Measurements from ENCODE around the gene GPR141. TPM values are rescaled to one million over a fixed set of nuclear protein-coding genes. Genes with fewer than 3 reads are reported as not detected.

Gene GPR141
- total RNA-seq, 1 donor: not detected

DNA sequence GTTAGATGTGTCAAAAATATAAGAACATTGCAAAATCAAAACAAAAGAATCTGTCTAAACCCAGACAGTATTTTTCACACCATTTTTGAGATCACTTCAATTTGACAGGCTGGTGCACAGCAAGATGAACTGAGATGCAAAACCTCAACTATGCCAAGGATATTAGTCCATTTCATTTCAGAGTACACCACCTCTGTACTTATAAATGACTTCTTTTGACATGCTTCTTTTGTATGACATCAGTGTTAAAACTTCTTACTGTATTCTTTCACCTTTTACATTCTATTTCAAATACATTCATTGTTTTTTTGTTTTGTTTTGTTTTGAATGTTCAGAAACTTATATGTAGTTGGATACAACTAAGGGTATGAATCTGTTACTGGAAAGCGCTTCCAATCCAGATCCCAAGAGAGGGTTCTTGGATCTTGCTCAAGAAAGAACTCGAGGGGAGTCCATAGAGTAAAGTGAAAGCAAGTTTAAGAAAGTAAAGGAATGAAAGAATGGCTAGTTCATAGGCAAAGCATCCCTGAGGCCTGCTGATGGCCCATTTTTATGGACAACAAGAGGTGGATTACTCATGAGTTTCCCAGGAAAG is 23.5 kb upstream of the GPR141 start:
- H2AFZ ChIP-seq (ENCODE audit: low read length): no peak overlapping the region
- no peak for DNase-seq (ENCODE audit: insufficient read length, low spot score, missing footprints)
- H3K4me2 ChIP-seq (ENCODE audit: insufficient read depth, low read length): no peak overlapping the region
- no peaks in the 10 kb centered on the region for H3K4me1 ChIP-seq (ENCODE audit: insufficient read depth, low read length)
- no peaks in the 10 kb centered on the region for H3K27me3 ChIP-seq (ENCODE audit: insufficient read depth, low read length)
- H3K36me3 ChIP-seq (ENCODE audit: insufficient read depth, low read length): no peaks in the 10 kb centered on the region
- no peak overlapping the region for H3K4me3 ChIP-seq (ENCODE audit: insufficient read depth, low read length)
- H3K79me2 ChIP-seq (ENCODE audit: insufficient read depth, low read length): no peaks in the 10 kb centered on the region
- no peak for TF ChIP-seq CTCF (IDR thresholded peaks at IDR 0.05; ENCODE audit: extremely low read depth, low read depth, low read length)
- H4K20me1 ChIP-seq (ENCODE audit: insufficient read depth, low read length): no peaks in the 10 kb centered on the region
- no peaks in the 10 kb centered on the region for H3K9me3 ChIP-seq (ENCODE audit: low read depth, low read length)
- no peak overlapping the region for H3K27ac ChIP-seq (ENCODE audit: low read depth, low read length)

DNA sequence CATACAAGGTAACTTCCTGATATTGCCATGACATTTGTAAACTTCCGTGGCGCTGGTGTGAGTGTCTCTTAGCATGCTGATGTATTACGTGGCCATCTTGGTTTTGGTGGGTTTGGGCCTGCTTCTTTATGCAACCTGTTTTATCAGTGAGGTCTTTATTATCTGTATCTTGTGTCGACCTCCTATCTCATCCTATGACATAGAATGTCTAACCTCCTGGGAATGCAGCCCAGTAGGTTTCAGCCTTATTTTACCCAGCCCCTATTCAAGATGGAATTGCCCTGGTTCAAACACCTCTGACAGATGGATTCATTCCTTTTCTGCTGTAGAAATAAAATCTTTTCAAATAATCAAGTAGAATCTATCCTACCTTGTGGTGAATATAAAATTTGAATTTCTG is 23.0 kb upstream of the GPR141 start:
- H4K20me1 ChIP-seq (ENCODE audit: insufficient read depth, low read length): no peaks in the 10 kb centered on the region
- DNase-seq (ENCODE audit: insufficient read length, low spot score, missing footprints): no peak
- H3K27ac ChIP-seq (ENCODE audit: low read depth, low read length): no peak overlapping the region
- no peak for TF ChIP-seq CTCF (IDR thresholded peaks at IDR 0.05; ENCODE audit: extremely low read depth, low read depth, low read length)
- no peaks in the 10 kb centered on the region for H3K27me3 ChIP-seq (ENCODE audit: insufficient read depth, low read length)
- peaks cover 2% of the 10 kb centered on the region for H3K9me3 ChIP-seq (ENCODE audit: low read depth, low read length)
- H3K79me2 ChIP-seq (ENCODE audit: insufficient read depth, low read length): no peaks in the 10 kb centered on the region
- H3K4me2 ChIP-seq (ENCODE audit: insufficient read depth, low read length): no peak overlapping the region
- H3K4me3 ChIP-seq (ENCODE audit: insufficient read depth, low read length): no peak overlapping the region
- no peak overlapping the region for H2AFZ ChIP-seq (ENCODE audit: low read length)
- H3K4me1 ChIP-seq (ENCODE audit: insufficient read depth, low read length): no peaks in the 10 kb centered on the region
- H3K36me3 ChIP-seq (ENCODE audit: insufficient read depth, low read length): no peaks in the 10 kb centered on the region

DNA sequence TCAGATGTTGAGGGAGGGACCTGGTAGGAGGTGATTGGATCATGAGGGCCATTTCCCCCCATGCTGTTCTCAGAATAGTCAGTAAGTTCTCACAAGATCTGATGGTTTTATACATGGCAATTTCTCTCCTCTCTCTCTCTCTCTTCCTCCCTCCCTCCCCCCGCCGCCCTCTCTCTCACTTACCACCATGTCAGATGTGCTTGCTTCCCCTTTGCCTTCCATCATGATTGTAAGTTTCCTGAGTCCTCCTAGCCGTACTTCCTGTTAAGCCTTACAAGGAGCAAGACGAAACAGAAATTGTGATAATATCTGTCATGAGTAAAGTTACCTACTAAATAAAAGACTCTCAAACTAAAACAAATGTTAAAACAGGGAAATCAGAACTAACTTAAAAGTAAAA is 19.9 kb upstream of the GPR141 start:
- no peaks in the 10 kb centered on the region for H3K79me2 ChIP-seq (ENCODE audit: insufficient read depth, low read length)
- DNase-seq (ENCODE audit: insufficient read length, low spot score, missing footprints): no peak
- no peak overlapping the region for H3K27ac ChIP-seq (ENCODE audit: low read depth, low read length)
- TF ChIP-seq CTCF (IDR thresholded peaks at IDR 0.05; ENCODE audit: extremely low read depth, low read depth, low read length): no peak
- no peaks in the 10 kb centered on the region for H3K27me3 ChIP-seq (ENCODE audit: insufficient read depth, low read length)
- no peaks in the 10 kb centered on the region for H3K36me3 ChIP-seq (ENCODE audit: insufficient read depth, low read length)
- no peaks in the 10 kb centered on the region for H4K20me1 ChIP-seq (ENCODE audit: insufficient read depth, low read length)
- no peaks in the 10 kb centered on the region for H3K4me1 ChIP-seq (ENCODE audit: insufficient read depth, low read length)
- no peak overlapping the region for H2AFZ ChIP-seq (ENCODE audit: low read length)
- H3K9me3 ChIP-seq (ENCODE audit: low read depth, low read length): peaks cover 2% of the 10 kb centered on the region
- H3K4me3 ChIP-seq (ENCODE audit: insufficient read depth, low read length): no peak overlapping the region
- H3K4me2 ChIP-seq (ENCODE audit: insufficient read depth, low read length): no peak overlapping the region

DNA sequence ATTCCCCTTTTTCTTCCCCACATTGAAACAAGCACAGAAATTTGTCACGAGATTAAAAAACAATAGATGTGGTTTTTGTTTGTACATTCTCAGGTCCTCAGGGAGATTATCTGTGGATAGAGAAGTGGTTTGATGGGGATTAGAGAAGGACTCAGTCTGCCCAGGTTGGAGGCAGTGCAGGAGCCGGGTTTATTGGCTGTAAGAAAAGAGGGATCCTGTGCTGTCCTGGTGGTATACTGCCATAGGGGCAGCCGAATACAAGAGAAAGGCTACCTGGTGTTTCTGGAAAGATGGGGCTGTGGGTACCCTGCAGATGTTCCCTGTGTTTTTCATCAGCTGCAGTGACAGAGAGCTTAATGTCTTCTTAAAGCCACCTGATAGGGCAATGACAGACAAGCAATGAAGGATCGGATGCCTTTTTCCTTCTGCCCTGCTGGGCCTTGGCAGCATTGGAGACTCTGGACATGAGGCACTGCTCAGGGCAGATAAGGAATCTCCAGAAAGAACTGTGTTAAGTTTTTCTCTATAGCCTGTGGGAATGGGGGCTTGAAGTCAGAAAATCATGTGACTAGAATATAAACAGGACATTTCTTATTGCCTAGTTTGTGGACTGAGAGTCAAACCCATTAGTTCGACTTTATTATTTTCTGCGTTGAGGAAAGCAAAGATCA is 18.1 kb upstream of the GPR141 start:
- H3K27ac ChIP-seq (ENCODE audit: low read depth, low read length): no peak overlapping the region
- no peak overlapping the region for H2AFZ ChIP-seq (ENCODE audit: low read length)
- H3K36me3 ChIP-seq (ENCODE audit: insufficient read depth, low read length): no peaks in the 10 kb centered on the region
- no peak for TF ChIP-seq CTCF (IDR thresholded peaks at IDR 0.05; ENCODE audit: extremely low read depth, low read depth, low read length)
- H3K9me3 ChIP-seq (ENCODE audit: low read depth, low read length): peaks cover 2% of the 10 kb centered on the region
- no peaks in the 10 kb centered on the region for H3K4me1 ChIP-seq (ENCODE audit: insufficient read depth, low read length)
- no peak overlapping the region for H3K4me2 ChIP-seq (ENCODE audit: insufficient read depth, low read length)
- no peaks in the 10 kb centered on the region for H3K27me3 ChIP-seq (ENCODE audit: insufficient read depth, low read length)
- no peak overlapping the region for H3K4me3 ChIP-seq (ENCODE audit: insufficient read depth, low read length)
- no peaks in the 10 kb centered on the region for H3K79me2 ChIP-seq (ENCODE audit: insufficient read depth, low read length)
- no peak for DNase-seq (ENCODE audit: insufficient read length, low spot score, missing footprints)
- H4K20me1 ChIP-seq (ENCODE audit: insufficient read depth, low read length): no peaks in the 10 kb centered on the region
